Loucy (cell line): ENCODE measurements around the gene SF3A1.
A peak's percentile ranks its signal among the peaks of the same experiment; 100 is the strongest.

Experiments used
- H2AFZ ChIP-seq: fragments of 200-600 bp; sonication (generic); 2 replicates; pipeline ENCODE4 v1.6.0; 2016; ENCODE audit warnings: antibody characterized with exemption, mild to moderate bottlenecking, low read length, moderate library complexity
- H3F3A ChIP-seq: fragments of 200-600 bp; 2 replicates; pipeline ENCODE4 v1.6.0; 2016; ENCODE audit warnings: antibody characterized with exemption, low read depth, mild to moderate bottlenecking
- H3K27me3 ChIP-seq: fragments of 200-600 bp; sonication (generic); 2 replicates; pipeline ENCODE4 v1.6.1; 2014; ENCODE audit warnings: low read length, mild to moderate bottlenecking; ENCODE audit not compliant: insufficient read depth, poor library complexity, severe bottlenecking
- H3K36me3 ChIP-seq: fragments of 200-600 bp; sonication (generic); 2 replicates; pipeline ENCODE4 v1.6.1; 2016; ENCODE audit warnings: low read length; ENCODE audit not compliant: insufficient read depth
- H3K4me1 ChIP-seq: fragments of 200-600 bp; sonication (generic); 2 replicates; pipeline ENCODE4 v1.5.1; 2014; ENCODE audit warnings: low read length, mild to moderate bottlenecking; ENCODE audit not compliant: insufficient read depth, poor library complexity, severe bottlenecking
- H3K4me2 ChIP-seq: fragments of 200-600 bp; sonication (generic); 2 replicates; pipeline ENCODE4 v1.6.0; 2014; ENCODE audit warnings: antibody characterized with exemption, low read length, low read depth, mild to moderate bottlenecking; ENCODE audit not compliant: poor library complexity, severe bottlenecking
- H3K4me3 ChIP-seq: fragments of 200-600 bp; sonication (generic); 2 replicates; pipeline ENCODE4 v1.5.1; 2014; ENCODE audit warnings: low read length, mild to moderate bottlenecking, mixed read lengths; ENCODE audit not compliant: poor library complexity, severe bottlenecking
- H3K79me2 ChIP-seq: fragments of 200-600 bp; sonication (generic); 2 replicates; pipeline ENCODE4 v1.6.1; 2014; ENCODE audit warnings: low read length; ENCODE audit not compliant: insufficient read depth
- H3K9ac ChIP-seq: fragments of 200-600 bp; sonication (generic); 2 replicates; pipeline ENCODE4 v1.6.0; 2014; ENCODE audit warnings: mild to moderate bottlenecking, low read depth, low read length, moderate library complexity; ENCODE audit not compliant: poor library complexity, severe bottlenecking
- H3K9me2 ChIP-seq: fragments of 200-600 bp; sonication (generic); replicated peaks from 2 replicates; pipeline ENCODE4 v1.6.1; 2016; ENCODE audit warnings: low read depth, low read length, mixed read lengths
- H3K9me3 ChIP-seq: fragments of 200-600 bp; sonication (generic); 2 replicates; pipeline ENCODE4 v1.6.1; 2014; ENCODE audit warnings: mild to moderate bottlenecking, antibody characterized with exemption, low read length, low read depth; ENCODE audit not compliant: insufficient read depth
- H4K20me1 ChIP-seq: fragments of 200-600 bp; sonication (generic); 2 replicates; pipeline ENCODE4 v1.6.0; 2014; ENCODE audit warnings: antibody characterized with exemption, low read length, mild to moderate bottlenecking; ENCODE audit not compliant: insufficient read depth, poor library complexity, severe bottlenecking
- CTCF ChIP-seq: fragments of 200-600 bp; sonication (generic); conservative IDR thresholded peaks from 2 replicates; pipeline ENCODE4 v1.5.1; 2014; ENCODE audit warnings: mild to moderate bottlenecking, antibody characterized with exemption, low read length
- EZH2phosphoT487 ChIP-seq: fragments of 200-600 bp; IDR thresholded peaks from 2 replicates; pipeline ENCODE4 v1.6.1; 2018; ENCODE audit warnings: antibody characterized with exemption, mild to moderate bottlenecking, moderate library complexity, borderline replicate concordance

SF3A1 gene

DNA sequence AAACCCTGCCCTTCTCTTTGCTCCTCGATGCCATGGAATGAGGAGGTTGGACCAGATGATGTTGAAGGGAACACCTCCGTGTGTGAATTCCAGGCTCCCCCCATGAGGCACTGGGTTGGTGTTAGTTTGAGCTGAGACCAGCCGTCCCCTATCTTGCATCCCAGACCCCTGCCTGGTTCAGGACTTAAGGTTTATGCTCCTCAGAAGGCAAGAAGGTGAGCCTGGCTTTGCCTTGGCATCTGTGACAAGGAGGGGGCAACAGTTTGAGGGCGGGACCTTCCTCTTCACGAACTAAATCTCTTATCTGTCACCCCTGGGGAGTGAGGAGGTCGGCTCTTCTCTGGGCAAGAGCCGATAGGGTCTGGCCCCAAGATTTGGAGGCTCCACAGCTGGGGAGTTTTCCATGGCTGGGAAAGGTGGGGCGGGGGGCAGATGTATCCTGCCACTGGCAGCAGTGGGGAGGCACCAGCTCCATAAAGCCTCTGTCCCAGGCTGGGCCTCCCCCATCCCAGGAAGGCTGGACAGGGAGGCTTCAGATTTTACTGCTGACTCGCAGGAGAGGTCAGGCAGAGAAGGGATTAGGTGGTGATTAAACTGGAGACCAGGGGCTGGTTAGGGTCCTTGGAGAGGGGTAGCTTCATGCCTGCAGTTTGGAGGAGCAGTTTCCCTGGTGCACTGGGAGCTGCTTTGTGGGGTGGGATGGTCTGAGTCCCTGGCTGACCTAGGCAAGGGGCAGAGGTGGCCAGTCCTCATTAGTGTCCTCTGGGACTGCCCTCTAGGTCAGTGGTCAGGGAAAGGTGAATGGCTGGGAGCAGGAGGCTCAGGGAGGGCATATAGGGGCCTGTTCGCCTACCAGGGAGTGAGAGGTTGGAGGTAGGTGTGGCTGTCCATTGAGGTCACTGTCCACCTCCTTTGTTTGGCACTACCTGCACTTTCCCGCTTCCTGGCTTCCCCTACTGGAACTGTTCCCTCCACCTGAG is 41.3 kb upstream of the SF3A1 start:
- H3K79me2 ChIP-seq = peaks cover 34% of the 10 kb centered on the region
- H3K9ac ChIP-seq = peak overlapping the region; percentile 81
- TF ChIP-seq CTCF (no peak), EZH2phosphoT487 (no peak)

DNA sequence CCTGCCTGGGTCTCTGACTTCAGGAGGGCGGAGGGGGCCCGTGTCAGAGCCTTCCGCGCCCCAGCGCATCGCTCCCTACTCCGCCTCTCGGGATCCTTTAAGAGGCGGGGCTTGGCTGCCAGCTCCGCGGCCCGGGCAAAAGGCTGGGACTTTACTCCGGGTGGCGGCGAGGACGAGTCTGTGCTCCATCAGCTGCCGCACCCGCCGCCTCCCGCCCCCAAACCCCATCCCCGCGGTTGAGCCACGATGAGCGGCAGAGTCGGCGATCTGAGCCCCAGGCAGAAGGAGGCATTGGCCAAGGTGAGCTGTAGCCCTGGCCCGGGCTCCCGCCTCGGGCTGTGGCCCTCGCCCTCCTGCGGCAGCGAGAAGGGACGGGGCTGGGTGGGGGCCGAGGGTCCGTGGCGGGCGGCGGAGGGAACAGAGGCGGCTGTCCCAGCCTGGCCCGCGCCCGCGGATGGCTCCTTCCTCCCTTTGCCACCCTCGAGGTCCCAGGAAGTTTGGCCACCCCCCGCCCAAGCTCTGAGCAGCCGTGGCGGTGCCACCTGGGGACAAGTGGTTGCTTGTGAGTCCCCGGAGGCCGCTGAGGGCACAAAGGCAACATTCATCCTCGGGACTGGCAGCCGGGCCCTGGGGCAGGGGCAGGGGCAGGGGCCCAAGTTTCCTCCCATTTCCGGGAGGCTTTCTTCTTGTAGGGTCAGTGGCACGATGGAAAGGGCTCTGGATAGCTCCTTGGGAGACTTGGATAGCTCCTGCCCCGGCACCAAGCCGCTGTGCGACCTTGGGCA is 40.4 kb upstream of the SF3A1 start, which contains the start of gene SEC14L2:
SEC14L2 (plus strand) TSS at position 148 of the 785 bp plus-strand sequence; CDS start at position 247, 99 bp downstream.
- Histone ChIP-seq H3F3A (no peaks in the 10 kb centered on the region), H2AFZ (peak within 1 kb of the TSS; percentile 86), H3K9ac (peak within 1 kb of the TSS; percentile 81), H3K79me2 (peaks cover 34% of the 10 kb centered on the region), H4K20me1 (peaks cover 7% of the 10 kb centered on the region), H3K9me2 (no peaks in the 10 kb centered on the region), H3K4me3 (peak within 1 kb of the TSS; percentile 90), H3K9me3 (no peaks in the 10 kb centered on the region), H3K36me3 (no peaks in the 10 kb centered on the region), H3K4me2 (peak within 1 kb of the TSS; percentile 98), H3K4me1 (peaks cover 43% of the 10 kb centered on the region), H3K27me3 (no peaks in the 10 kb centered on the region)
- no peak for TF ChIP-seq CTCF
- no peak for TF ChIP-seq EZH2phosphoT487

More for the DNA sequence above, 41.3 kb upstream of the SF3A1 start:
- H3K4me3 ChIP-seq = peak overlapping the region; percentile 90
- no peaks in the 10 kb centered on the region for H3K36me3 ChIP-seq
- peaks cover 36% of the 10 kb centered on the region for H3K4me1 ChIP-seq
- H2AFZ ChIP-seq = peak overlapping the region; percentile 86; the same call in 1 of the 2 replicates
- no peaks in the 10 kb centered on the region for H3K9me2 ChIP-seq
- H3F3A ChIP-seq = no peaks in the 10 kb centered on the region
- H3K4me2 ChIP-seq = peak overlapping the region; percentile 98
- H3K27me3 ChIP-seq = no peaks in the 10 kb centered on the region
- H3K9me3 ChIP-seq = no peaks in the 10 kb centered on the region
- H4K20me1 ChIP-seq = peaks cover 7% of the 10 kb centered on the region

DNA sequence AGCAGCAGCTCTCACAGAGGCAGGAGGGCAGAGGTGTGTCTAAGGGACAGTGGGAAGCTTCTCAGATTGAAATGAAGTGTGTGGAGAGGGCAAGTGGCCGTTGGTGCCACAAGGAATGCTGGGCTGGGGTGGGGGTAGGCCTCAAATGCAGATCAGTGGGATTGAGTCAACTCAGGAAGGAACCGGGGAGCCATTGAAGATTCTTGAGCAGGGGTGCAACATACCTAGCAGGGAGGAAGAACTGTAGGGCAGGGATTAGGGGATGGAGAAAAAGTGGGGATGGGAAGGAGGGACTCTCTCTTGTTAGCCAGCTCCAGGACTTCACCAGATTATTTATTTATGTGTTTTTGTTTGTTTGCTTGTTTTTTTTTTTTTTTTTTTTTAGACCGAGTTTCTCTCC is 37.2 kb upstream of the SF3A1 start:
- Histone ChIP-seq H3K79me2 (peaks cover 22% of the 10 kb centered on the region), H3K4me3 (no peak overlapping the region), H3K9me2 (no peaks in the 10 kb centered on the region), H3K9me3 (no peaks in the 10 kb centered on the region), H3K4me2 (no peak overlapping the region), H3K9ac (no peak overlapping the region), H3F3A (no peaks in the 10 kb centered on the region), H2AFZ (no peak overlapping the region), H3K27me3 (no peaks in the 10 kb centered on the region), H3K36me3 (no peaks in the 10 kb centered on the region), H3K4me1 (peaks cover 46% of the 10 kb centered on the region), H4K20me1 (peaks cover 7% of the 10 kb centered on the region)
- no peak for TF ChIP-seq EZH2phosphoT487
- no peak for TF ChIP-seq CTCF
